BJ (cell line): ENCODE data around the gene GREB1. TPM values are rescaled to one million over a fixed set of nuclear protein-coding genes. Genes with fewer than 3 reads are reported as not detected.

Experiments used
- CTCF ChIA-PET: fragments of 350-600 bp; formaldehyde crosslinking; extraction: SDS; loops from one replicate; lab custom pipeline; 2021; ENCODE audit warnings: antibody characterized with exemption, inconsistent platforms; lab: Yijun Ruan, JAX
- POLR2A ChIA-PET: fragments of 300-600 bp; sonication (Branson Sonifier 250); formaldehyde crosslinking; extraction: SDS; loops from one replicate; lab custom pipeline; 2021; ENCODE audit warnings: antibody characterized with exemption; lab: Charles Lee
- DNase-seq: peaks from one replicate; pipeline ENCODE4 v3.0.0-alpha.2; 2011; ENCODE audit warnings: low read depth
- H3K27me3 ChIP-seq: 2 replicates; pipeline ENCODE4 v1.6.0; 2011; ENCODE audit warnings: low read length; ENCODE audit not compliant: control insufficient read depth, insufficient read depth
- H3K36me3 ChIP-seq: 2 replicates; pipeline ENCODE4 v1.5.1; 2011; ENCODE audit warnings: low read length; ENCODE audit not compliant: control insufficient read depth, insufficient read depth
- H3K4me3 ChIP-seq: 2 replicates; pipeline ENCODE4 v1.5.1; 2011; ENCODE audit warnings: low read depth, mild to moderate bottlenecking, control low read depth, low read length
- CTCF ChIP-seq: IDR thresholded peaks from 2 replicates; pipeline ENCODE4 v1.5.1; 2011; ENCODE audit warnings: low read depth, mild to moderate bottlenecking, control low read depth, inconsistent platforms, low read length, moderate library complexity; ENCODE audit not compliant: insufficient read depth
- polyA plus RNA-seq: library from polyadenylated mRNA; depleted of rRNA; stranded (reverse); fragments of >200 nt; gene quantifications from 2 replicates; pipeline ENCODE4 v1.2.3, GENCODE V29; 2011

Gene GREB1
- polyA plus RNA-seq, 1 experiment, result not detected

DNA sequence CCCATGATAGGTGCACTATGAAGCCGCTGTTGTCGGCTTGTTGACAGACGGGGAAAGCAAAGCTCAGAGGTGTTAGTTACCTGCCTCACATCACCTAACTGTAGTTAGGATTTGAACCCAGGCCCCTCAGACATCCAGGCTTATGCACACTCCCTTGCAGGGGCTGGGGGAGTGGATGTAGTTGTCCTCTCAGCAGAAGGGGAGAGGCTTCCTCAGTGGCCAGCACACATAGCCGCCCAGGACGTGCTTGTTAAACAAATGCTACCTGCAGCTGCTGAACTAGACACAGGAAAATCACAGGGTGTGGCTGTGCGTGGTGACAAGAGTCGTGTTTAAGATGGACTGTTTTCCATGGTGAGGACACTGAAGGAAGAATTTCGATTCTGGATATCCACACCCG lies 39.2 kb downstream of the GREB1 start:
- ChIA-PET CTCF (interaction anchor here (1.2 to 4.3 kb wide), 4 partner anchors 9 to 95 kb away, joined by 3 to 36 read pairs (median 3); no protein-coding TSS in a partner anchor), POLR2A (no interaction called here)
- H3K4me3 ChIP-seq, result no peak overlapping the region
- no peak for DNase-seq
- no peak for TF ChIP-seq CTCF
- H3K27me3 ChIP-seq, result peaks cover 9% of the 10 kb centered on the region
- no peaks in the 10 kb centered on the region for H3K36me3 ChIP-seq

GRCh38 chr2:11573418-11574175 lies 39.8 kb downstream of the GREB1 start:
- ChIA-PET CTCF (interaction anchor here (1.2 to 4.3 kb wide), 3 partner anchors 10 to 96 kb away, joined by 3 to 36 read pairs (median 3); no protein-coding TSS in a partner anchor), POLR2A (no interaction called here)
- TF ChIP-seq CTCF, result no peak
- no peak overlapping the region for H3K4me3 ChIP-seq
- DNase-seq, result no peak
- no peaks in the 10 kb centered on the region for H3K36me3 ChIP-seq
- peaks cover 9% of the 10 kb centered on the region for H3K27me3 ChIP-seq

DNA sequence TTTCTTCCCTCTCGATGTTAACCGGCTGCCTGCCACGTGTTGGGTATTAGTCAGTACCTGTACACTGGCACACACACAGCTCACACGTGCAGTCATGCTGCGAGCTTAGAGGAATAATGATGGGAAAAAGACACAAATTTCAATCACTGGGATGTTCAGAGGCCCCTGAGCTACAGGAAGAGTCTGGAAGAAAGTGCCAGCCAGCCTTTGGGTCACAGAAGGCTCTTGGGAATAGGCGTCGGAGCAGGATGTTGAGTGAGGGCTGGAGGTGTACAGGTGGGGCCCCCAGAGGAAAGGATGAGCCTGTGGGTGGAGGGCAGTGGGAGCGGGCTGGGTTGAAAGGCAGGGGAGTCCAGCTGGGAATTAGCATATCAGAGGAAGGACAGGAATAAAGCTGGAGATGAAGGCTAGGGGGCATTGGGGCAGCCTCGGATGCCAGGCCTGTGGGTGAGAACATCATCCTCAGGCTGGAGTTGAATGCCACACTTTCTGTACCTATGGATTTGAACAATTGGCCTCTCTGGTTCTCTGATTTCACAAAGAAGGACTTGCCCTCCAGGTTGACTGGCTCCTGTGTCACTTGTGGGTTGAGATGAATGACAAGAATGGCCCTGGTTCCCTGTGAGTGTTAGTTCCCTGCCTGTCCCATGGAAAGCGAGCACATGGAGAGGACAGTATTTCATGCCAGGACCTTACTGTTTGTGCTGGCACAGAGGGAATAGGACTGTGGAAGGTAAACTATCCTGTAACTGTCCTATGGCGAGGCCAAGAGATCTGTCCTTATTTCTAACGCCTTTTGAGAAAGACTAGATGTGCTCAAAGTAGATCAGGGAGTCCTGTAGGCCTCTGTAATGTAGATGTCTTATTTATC lies 40.6 kb downstream of the GREB1 start:
- H3K4me3 ChIP-seq, result no peak overlapping the region
- POLR2A ChIA-PET, result no interaction called here
- no peak for TF ChIP-seq CTCF
- no peak for DNase-seq
- H3K27me3 ChIP-seq, result peaks cover 7% of the 10 kb centered on the region
- H3K36me3 ChIP-seq, result no peaks in the 10 kb centered on the region
- CTCF ChIA-PET, result interaction anchor here (1.2 to 4.3 kb wide), 3 partner anchors 9 to 97 kb away, joined by 3 to 36 read pairs (median 3); no protein-coding TSS in a partner anchor

GRCh38 chr2:11576398-11576797 lies 42.6 kb downstream of the GREB1 start:
- Histone ChIP-seq H3K36me3 (no peaks in the 10 kb centered on the region), H3K27me3 (peaks cover 11% of the 10 kb centered on the region), H3K4me3 (no peak overlapping the region)
- CTCF ChIA-PET, result no interaction called here
- no peak for TF ChIP-seq CTCF
- POLR2A ChIA-PET, result no interaction called here
- no peak for DNase-seq
